GM21786 (cell line): ENCODE results near the gene RASAL1.
"Not testable (repeated sequence)": the region's sequence is repeated elsewhere in the genome, so short reads cannot be mapped to it uniquely, and the experiment has no call there.

Experiments used
- ATAC-seq: cut with Tn5 transposase; IDR thresholded peaks from one replicate; pipeline ENCODE4 v1.9.1; 2021; ENCODE audit not compliant: unreplicated experiment

The RASAL1 gene

DNA sequence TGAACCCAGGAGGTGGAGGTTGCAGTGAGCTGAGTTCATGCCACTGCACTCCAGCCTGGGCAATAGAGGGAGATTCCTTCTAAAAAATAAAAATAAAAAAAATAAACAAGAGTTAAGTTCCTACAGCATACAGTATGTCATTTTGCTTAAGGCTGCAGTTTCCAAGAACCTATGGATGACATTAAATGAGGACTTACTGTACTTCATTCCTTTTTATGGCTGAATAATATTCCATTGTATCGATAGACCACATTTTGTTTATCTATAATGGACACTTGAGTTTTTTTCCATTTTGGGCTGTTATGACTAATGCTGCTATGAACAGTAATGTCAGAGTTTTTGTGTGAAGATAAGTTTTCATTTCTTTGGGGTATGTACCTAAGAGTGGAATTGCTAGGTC, 17.4 kb downstream of the RASAL1 start:
- ATAC-seq = no peak

DNA sequence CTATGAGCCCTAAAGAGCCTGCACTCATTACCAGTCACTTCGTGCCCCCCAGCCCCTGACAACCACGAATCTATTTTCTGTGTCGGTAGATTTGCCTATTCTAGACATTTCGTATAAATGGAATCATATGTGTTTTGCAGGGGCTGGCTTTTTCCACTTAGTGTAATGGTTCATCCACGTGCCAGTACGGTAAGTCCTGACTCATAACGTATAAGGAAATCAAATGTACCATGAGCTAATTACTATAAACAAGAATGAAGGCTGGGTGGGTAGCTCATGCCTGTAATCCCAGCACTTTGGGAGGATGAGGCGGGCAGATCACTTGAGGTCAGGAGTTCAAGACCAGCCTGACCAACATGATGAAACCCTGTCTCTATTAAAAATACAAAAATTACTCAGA, 17.9 kb downstream of the RASAL1 start:
- not testable (repeated sequence) for ATAC-seq

DNA sequence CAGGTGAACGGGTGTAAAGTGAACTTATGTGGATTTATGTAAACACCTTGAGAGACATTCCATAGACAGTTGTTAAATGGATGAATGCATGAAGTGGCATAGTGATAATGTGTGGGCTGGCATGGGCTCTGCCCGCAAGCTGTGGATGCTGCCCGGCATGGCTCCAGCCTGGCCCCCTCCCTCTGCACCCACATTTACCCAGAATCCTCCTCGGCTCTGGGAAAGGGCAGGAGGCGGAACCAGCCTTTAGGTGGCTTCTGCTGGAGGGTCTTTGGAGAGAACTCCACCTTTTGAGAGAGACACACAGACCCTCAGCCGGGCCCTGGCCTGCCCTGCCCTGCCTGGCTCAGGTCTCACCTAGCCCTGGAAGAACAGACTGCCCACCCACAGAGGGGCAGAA, 18.7 kb downstream of the RASAL1 start:
- no peak for ATAC-seq

DNA sequence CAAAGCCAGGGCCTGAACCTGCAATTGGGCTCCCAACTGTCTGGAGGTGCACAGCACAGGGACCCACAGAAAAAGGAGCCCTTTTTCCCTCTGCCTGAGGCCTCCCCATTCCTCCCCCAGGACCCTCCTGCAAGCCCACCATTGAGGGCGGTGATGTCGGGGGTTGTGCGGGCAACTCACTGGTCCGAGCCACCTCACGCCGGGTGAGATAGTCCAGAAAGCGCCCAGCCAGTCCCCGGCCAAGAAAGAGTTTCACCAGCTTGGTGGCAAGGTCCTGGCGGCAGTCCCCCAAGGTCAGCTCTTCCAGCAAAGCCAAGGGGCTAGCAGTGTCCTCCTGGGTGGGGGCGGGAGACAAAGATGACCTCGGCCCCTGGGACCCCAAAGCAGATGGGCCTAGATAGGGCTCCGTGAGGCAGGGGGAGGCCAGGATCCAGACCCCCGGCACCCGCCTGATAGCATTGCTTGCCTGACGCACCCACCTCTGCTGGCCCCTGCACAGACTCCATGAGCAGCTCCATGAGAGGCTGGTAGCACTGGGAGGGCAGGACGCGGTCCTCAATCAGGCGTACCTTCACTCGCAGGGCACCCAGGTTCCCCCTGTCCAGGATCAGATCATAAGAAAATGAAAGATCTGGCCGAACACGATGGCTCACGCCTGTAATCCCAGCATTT, 20.0 kb downstream of the RASAL1 start:
- ATAC-seq = no peak

DNA sequence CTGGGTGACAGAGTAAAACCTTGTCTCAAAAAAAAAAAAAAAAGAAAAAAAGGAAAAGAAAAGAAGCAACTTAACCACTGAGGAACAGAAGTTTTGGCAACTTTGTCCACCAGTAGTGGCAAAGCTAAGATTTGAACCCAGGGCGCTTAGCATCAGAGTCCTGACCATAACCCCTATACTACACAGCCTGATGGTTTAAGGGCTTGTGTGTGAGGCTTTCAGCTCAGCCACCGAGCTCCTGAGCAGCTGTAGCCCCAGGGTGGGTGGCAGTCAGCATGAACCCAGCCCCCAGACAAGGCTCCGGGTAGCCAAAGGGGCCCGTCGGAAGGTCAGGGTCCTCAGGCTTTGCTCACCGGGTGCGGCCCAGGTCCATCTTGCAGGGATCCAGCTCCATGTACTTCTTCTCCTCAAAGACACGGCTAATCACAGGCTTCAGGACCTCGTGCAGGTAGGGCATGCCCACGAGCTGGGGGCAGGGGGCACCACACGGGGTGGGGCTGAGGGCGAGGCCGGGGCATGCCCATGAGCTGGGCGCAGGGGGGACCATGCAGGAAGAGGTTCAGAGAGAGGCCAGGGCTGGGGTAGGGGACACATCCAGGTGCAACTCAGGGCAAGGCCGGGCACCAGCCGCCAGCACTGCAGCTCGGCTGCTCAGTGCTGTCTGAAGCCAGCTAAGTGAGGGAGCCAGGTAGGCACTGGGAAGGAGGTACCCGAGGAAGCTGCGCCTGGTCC, 20.9 kb downstream of the RASAL1 start:
- ATAC-seq = no peak

DNA sequence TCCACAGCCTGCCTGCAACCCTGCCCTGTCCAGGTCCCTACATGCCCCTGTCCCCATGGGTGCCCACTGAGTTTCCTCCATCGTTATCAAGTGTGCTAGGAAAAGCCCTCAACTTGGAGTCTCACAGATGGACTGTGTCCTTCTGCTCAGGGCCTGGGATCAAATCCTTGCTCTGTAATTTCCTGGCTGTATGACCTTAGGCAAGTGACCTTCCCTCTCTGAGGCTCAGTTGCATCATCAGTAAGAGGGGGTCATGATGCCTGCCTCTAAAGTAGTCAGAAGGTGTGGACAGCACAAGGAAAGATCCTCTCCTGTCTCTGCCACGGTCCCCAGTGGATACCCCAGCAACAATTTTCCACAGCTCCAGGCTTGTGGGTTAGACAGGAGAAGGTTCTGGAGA, 22.2 kb downstream of the RASAL1 start:
- ATAC-seq = no peak

DNA sequence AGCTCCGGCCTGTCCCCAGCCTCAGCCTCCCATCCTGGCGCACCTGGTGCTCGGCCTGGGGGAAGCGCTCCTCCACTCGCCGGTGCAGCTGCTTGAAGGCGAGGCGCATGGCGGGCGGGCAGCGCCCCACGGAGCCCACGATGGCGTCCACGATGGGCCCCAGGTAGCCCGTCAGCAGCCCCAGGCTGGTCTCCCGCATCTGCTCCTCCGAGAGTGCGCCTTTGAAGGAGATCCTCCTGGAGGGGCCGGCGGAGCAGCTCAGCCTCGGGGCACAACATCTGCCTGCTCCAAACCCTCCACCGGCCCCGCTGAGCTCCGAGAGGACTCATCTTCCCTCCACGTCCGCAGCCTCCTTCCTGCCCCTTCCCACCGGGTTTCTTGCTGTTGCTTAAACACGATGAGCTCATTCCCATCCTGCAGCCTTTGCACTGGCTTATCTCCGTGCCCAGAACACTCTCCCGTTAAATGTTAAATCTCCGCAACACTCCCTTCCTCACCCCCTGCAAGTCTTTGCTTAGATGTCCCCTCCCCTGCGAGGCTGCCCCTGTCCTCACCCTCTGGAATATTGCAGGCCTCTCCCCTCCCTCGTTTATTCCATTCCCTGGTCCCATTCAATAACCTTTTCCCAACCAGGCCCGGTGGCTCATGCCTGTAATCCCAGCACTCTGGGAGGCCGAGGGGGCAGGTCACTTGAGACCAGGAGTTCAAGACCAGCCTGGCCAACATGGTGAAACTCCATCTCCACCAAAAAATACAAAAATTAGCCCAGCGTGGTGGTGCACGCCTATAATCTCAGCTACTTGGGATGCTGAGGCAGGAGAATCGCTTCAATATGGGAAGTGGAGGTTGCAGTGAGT, 23.3 kb downstream of the RASAL1 start:
- no peak for ATAC-seq

DNA sequence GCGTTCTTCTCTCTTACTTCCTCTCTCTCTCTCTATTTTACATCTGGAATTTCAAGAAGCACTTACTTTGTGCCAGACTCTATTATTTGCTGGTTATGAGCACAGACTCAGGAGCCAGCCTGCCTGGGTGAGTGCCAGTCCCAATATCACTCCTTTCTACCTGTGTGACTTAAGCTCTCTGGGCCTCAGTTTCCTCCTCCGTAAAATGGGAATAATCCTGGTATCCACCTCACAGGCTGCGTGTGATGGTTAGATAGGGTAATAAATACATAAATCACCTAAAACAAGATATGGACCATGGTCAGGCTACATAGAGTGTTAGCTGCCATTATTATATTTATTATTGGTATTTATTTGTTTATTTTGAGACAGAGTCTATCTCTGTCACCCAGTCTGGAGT, 24.3 kb downstream of the RASAL1 start:
- ATAC-seq = no peak

DNA sequence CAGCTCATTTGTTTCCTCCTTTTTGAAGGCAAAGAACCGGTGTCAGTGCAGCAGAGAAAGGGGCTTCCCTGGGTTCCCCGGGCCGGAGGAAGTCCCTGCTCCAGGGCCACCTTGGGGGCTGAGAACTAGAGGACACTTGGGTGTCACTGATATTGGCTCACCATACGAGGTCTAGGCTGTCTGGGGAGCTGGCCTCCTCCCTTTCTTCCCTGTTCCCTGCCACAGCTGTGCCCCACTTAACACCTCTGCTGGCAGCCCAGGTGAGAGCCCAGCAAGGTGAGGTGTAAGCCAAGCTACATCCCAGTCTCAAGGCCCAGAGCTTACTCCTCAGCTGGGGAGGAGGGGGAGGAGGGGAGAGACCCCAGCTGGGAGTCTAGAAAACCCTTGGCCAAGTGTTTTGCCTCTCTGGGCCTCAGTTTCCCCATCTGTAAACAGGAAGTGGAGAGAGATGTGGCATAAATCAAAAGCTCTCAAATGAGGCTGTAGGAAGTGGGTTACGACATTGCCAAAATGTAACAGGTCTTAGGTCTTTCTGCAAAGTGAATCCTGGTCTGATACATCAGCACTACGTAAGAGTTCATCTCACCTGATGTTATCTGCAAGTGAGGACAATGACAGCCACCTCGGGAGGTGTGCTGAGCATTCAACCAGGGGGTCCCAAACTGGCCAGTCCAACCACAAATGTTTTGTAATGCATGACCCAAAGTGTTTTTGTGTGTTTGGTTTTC, 25.5 kb downstream of the RASAL1 start:
- no peak for ATAC-seq

DNA sequence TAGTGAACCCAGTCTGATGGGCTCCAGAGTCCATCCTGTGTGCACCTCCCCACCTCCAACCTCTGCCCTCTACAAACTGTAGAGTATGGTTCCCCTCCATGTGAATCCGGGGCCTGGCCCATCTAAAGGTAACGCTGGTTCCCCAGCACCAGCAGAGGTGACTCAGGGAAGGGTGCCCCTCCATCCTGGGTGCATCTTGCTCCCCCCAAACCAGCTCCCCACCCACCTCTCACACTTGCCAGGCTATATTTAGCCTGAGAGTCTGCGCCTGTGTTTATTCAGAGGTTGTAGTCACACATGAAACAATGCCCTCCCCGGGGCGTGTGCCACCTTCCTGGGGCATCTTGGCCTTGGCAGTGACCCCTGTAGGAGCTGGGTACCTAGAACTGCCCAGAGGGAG, 26.2 kb downstream of the RASAL1 start:
- ATAC-seq = no peak

DNA sequence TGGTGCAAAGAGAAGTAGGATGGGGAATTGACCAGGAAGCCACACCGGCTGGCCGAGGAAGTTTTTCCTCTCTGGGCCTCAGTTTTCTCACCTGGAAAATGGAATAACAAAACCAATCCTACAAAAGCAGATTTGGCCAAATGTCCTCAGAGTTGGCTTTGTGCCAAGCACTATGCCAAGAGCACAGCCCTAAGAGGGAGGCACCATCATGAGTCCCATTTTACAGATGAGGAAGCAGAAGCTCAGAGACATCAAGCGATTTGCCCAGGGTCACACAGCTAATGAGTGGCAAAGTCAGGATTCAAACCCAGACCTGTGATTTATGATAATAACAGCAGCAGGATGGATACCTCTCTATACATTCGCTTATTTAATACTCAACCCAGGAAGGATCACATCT, 27.3 kb downstream of the RASAL1 start:
- no peak for ATAC-seq

DNA sequence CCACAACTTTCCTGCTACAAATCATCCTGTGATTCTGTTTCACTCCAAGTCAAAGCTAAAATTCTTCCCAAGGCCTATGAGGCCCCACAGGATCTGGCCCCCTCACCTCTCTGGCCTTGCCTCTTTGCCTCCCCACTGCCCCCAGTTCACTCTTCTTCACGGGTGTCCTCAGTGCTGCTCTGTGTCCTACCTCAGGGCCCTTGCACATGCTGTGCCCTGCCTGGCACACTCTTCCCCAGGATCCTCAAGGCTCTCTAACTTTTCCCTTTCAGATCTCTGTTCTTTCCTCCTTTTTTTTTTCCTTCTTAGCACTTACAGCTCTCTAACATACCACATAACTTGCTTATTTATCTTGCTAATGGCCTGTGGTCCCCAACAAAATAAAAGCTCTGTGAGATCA, 29.2 kb downstream of the RASAL1 start:
- ATAC-seq = no peak

DNA sequence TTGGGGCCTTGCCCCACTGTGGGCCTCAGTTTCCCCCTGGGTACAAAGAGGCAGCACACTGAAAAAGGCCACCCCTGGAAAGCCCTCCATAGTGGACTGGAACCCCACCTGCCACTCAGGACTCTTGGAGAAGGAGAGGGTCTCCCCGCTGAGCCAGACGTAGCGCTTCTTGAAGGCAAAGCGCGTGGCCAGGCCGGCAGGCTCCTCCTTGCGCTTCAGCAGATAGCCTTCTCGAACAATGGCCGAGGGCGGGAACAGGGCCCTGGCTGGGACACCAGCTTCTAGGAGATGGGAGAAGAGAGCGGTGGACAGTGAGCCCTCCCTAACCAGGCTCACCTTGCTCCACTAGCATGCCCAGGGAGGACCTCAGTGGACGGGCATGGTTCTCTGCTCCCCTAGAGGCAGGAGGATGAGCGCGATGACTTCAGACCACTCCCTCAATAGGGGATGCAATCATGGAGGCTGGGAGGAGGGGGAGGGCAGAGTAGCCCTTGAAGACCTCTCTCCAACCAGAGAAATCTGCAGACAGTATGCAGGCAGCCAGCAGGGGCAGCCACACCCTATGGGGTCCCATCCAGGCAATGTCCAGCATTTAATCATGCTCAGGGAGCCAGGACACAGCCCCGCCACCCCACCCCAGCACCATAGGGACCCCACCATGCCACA, 29.8 kb downstream of the RASAL1 start:
- ATAC-seq = no peak

DNA sequence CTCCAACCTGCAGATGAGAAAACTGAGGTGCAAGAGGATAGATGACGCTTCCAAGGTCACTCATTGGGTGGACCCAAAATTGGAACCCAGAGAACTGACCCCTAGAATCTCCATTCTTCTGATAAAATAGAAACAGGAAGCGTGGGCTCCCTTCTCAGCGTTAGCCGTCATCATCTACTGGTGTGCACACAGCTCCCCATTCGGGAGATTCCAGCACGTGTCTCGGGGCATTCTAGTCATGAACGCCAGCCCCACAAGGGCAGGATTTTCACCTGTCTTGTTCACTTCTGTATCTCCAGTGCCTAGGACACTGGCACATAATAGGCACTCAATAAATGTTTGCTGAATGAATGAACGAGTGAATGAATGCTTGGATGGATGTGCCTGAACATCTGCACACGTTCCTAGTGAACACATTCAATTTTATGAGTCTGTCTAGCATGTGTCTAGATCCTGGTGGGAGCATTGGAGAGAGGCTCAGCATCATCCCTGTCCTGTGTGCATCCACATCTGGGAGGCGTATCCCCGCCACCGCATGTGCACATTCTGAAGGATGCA, 30.5 kb downstream of the RASAL1 start:
- ATAC-seq = no peak

DNA sequence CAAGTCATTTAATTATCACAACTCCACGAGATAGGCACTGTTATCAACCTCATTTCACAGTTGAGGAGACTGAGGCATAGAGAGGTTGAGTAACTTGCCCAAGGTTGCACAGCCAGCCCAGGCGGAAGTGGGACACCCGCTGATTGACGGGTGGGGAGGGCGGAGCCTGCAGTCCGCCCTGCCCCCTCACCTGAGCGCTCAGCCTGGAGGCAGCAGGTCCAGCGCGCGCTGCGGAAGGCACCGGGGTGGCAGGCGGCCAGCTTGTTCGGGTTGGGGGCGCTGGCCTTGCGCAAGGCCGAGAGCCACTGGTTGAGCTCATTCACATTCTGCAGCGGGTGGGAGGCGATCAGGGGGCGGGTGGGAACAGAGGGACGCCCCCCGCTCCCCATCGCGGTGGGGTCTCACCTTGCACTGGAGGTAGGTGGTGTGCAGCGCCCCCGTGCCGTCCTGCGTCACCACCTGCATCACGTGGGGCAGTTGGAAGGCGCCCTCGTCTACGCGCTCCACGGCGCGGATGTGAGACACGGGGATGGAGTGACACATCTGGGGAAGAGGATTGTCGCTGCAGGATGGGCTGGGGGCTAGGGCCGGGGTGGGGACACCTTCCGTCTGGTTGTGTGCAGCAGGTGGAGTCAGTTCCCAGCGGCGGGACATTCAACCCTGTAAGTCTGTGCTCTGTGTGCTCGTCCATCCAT, 31.7 kb downstream of the RASAL1 start:
- ATAC-seq = no peak

DNA sequence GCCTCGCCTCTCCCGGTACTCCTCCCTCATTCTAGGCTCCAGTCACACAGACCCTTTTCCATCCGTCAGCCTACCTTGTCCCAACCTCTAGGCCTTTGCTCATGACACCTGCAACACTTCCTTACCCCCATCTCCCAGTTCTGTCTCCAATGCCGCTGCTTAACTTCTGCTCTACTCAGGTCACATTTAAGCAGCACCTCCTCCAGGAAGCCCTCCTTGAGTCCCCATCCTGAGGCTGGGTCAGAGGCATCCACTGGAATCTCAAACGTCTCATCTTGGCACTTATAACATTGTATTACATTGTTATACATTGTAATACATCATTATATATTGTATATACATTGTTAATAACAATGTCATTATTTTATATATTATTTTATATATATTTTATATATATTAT, 32.8 kb downstream of the RASAL1 start:
- no peak for ATAC-seq

DNA sequence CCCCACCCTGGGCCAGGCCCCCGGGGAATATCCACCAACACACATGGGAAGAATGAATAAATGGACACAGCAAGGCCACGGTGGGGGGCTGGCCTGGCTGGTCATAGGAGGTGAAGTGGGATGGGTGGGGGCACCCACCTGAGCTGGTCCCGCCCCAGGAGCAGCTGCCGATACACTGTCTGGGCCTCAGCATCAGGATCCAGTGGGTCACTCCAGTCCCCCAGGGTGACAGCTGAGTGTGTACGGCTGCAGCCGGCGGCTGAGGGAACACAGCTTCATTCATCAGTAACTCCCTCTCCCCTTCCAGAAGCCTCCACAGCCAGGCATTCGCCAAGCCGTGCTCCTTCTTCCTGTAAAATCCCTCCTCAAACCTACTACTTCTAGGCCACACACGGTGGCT, 33.8 kb downstream of the RASAL1 start:
- ATAC-seq = no peak

DNA sequence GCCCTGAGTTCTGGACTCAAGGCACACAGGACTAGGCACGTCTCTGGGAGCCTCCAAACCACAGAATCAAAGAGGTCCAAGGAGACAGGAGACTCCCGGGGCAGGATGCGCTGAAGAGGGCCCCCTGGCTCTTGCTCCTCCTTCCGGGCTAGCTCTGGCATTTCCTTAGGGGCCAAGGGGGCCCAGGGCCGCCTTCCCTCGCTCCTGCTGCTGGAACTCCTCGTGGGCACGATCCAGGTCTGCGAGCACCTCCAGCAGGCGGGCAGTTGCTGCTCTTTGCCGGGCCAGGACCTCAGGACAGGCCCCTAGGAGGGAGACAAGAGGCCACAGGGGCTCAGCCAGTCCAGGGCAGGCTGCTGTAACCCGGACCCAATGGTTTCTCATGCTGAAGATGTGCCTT, 35.8 kb downstream of the RASAL1 start:
- no peak for ATAC-seq

DNA sequence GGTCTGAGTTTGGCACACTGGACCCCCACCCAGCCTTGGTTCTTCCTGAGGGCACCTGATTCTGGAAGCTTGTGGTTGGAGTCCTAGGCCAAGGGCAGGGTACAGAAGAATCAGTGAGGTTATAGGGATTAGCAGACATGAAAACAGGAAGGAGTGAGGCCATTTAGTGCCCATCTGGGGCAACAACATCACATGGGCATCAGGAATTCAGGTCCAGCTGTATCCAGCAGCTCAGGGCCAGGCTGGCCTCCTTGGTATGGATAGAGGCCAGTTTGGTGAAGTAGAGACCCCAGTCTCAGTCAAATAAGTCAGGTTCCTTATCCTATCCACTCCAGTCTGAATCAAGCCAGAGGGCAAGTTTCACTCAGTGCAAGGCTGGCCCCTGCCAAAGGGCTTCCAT, 36.2 kb downstream of the RASAL1 start:
- no peak for ATAC-seq
